Colonic mucosa (tissue), 4 donors: ENCODE measurements around the gene TRIM3. TPM values are rescaled to one million over a fixed set of nuclear protein-coding genes. Genes with fewer than 3 reads are reported as not detected.
A peak's percentile ranks its signal among the peaks of the same experiment; 100 is the strongest.
"Not testable (repeated sequence)": the region's sequence is repeated elsewhere in the genome, so short reads cannot be mapped to it uniquely, and the experiment has no call there.

Experiments
- DNase-seq: peaks from one replicate; pipeline ENCODE4 v3.0.0-alpha.2; 2020
- H3K27ac ChIP-seq: fragments of 200-600 bp; one replicate; pipeline ENCODE4 v1.8.0; 2021
- H3K27me3 ChIP-seq: fragments of 200-600 bp; one replicate; pipeline ENCODE4 v1.8.0; 2021
- H3K36me3 ChIP-seq: fragments of 200-600 bp; one replicate; pipeline ENCODE4 v1.8.0; 2021
- H3K4me1 ChIP-seq: fragments of 200-600 bp; one replicate; pipeline ENCODE4 v1.8.0; 2021; ENCODE audit warnings: mild to moderate bottlenecking
- H3K4me3 ChIP-seq: fragments of 200-600 bp; one replicate; pipeline ENCODE4 v1.8.0; 2021
- H3K9ac ChIP-seq, 2 donors: one replicate each; pipeline ENCODE4 v1.7.0; 2013; ENCODE audit warnings: control low read depth in 2 of 2, low read depth in 2 of 2, low read length in 2 of 2
- H3K9me3 ChIP-seq: fragments of 200-600 bp; one replicate; pipeline ENCODE4 v1.8.0; 2021
- intact Hi-C: fragments of 100-400 bp; cut with DNase I; formaldehyde crosslinking; loops from one replicate; pipeline ENCODE4 v1.14.1; 2022
- total RNA-seq, 2 donors: library from RNA; stranded (reverse); fragmentation: NEBNext Ultra II Directional in 1 of 2; extraction: Animal tissue kit (Norgen Biotek cat#: 25700) in 1 of 2; gene quantifications; one replicate each; pipeline ENCODE4 v1.2.1, GENCODE V29; 2021
- TF ChIP-seq, protein P1 (sequence below): fragments of 200-600 bp; IDR thresholded peaks from one replicate; pipeline ENCODE4 v1.8.0; 2022; ENCODE audit warnings: antibody characterized with exemption, mild to moderate bottlenecking
- donor health status: healthy.
- donor health status: DM: no; HTN: no; CAD: no.
- donor health status: DM: no; HTN: no; CAD: no.

TRIM3 gene
- total RNA-seq: 10 to 100 TPM; 30.0 to 59.0 TPM

DNA sequence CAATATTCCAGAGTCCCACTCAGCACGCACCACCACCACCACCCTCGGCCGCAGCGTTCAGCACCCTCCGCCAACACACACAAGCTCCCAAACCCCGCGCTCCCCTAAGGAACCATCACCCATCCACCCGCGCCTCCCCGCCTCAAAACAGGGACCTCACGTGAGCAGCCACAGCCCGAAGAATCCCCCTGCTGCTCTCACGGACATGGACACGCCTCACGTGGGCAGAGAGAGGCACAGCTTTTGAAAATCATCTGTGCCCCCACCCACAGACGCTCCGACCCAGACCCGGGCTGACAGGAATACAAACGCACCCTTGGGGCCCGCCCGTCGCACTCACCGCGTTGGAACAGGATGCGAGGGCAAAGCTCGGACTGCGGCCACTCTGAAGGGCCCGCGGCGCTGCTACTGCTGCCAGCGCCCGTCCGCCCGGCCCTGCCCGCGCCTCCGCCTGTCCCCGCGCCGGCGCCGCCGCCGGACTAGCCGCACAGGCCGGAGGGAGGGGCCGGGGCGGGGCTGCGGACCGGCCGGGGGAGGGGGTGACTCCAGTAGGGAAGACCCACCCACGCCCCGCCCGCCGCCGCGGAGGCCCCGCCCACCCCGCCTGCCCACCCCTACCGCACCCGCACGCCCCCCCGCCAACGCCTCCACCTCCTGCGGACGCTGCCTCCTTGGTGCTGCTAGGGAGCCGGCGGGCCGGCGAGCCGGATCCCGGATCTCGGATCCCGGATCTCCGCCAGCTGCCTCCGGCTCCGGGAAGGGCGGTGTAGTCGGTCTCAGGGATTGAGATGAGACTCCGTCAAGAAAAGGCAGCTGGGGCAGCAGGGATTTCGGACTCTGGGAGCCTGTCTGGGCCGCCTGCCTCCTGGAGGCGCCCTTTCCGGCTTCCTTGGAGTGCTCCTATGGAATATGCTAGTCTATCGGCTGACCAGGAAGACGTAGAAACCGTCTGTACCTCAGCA lies at the start of gene TRIM3:
TRIM3 (minus strand) TSS at position 491 of the 962 bp plus-strand sequence. CDS start 8,246 bp downstream, outside the sequence.
- Histone ChIP-seq H3K4me1 (peaks cover 9% of the 10 kb centered on the region), H3K36me3 (no peaks in the 10 kb centered on the region)
- intact Hi-C loops: loop anchor here (10.0 kb wide), 2 partner anchors 131 to 239 kb away; partner anchors contain the start of genes CNGA4, FHIP1B, ILK and RRP8

DNA sequence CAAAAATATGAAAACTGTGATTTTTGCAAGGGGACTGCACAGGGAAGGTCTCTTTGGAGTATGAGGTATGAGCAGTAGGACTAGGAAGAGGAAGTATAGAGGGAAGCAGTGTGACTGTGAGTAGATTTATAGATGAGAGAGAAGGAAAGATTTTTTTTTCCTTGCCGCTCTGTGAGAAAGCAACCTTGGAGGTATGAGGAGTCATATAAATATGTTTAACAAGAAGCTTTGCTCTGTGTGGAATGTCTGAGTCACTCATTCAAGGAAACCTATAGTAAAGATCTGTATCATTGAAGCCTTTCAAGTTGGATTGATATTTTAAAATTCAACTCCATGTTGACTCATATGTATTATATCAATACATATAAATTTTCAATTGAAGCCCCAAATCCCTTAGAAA lies 49.5 kb upstream of the TRIM3 start:
- intact Hi-C loops: no loop called here
- no peak overlapping the region for H3K27ac ChIP-seq
- no peak overlapping the region for H3K4me3 ChIP-seq
- no peaks in the 10 kb centered on the region for H3K36me3 ChIP-seq
- H3K27me3 ChIP-seq: no peaks in the 10 kb centered on the region
- no peak for DNase-seq
- H3K9ac ChIP-seq: no peak overlapping the region
- TF ChIP-seq, protein P1, sequence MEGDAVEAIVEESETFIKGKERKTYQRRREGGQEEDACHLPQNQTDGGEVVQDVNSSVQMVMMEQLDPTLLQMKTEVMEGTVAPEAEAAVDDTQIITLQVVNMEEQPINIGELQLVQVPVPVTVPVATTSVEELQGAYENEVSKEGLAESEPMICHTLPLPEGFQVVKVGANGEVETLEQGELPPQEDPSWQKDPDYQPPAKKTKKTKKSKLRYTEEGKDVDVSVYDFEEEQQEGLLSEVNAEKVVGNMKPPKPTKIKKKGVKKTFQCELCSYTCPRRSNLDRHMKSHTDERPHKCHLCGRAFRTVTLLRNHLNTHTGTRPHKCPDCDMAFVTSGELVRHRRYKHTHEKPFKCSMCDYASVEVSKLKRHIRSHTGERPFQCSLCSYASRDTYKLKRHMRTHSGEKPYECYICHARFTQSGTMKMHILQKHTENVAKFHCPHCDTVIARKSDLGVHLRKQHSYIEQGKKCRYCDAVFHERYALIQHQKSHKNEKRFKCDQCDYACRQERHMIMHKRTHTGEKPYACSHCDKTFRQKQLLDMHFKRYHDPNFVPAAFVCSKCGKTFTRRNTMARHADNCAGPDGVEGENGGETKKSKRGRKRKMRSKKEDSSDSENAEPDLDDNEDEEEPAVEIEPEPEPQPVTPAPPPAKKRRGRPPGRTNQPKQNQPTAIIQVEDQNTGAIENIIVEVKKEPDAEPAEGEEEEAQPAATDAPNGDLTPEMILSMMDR: no peak
- H3K9me3 ChIP-seq: no peaks in the 10 kb centered on the region
- no peaks in the 10 kb centered on the region for H3K4me1 ChIP-seq

More for the DNA sequence above, at the start of gene TRIM3:
- DNase-seq: peak; percentile 96
- H3K27me3 ChIP-seq: no peaks in the 10 kb centered on the region
- peak within 1 kb of the TSS; percentile 92 for H3K27ac ChIP-seq
- no peaks in the 10 kb centered on the region for H3K9me3 ChIP-seq
- H3K4me3 ChIP-seq: peak within 1 kb of the TSS; percentile 58
- TF ChIP-seq, protein P1: no peak
- H3K9ac ChIP-seq: peak within 1 kb of the TSS; percentile 78 to 90

DNA sequence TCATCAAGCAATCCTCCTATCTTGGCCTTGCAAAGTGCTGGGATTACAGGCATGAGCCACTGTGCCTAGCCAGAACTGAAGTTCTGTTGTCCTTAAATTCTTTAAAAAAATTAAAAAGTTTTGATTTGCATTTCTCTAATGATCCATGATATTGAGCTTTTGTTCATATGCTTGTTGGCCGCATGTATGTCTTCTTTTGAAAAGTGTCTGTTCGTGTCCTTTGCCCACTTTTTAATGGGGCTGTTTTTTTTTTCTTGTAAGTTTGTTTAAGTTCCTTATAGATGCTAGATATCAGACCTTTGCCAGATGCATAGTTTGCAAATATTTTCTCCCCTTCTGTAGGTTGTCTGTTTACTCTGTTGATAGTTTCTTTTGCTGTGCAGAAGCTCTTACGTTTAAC lies 48.2 kb upstream of the TRIM3 start:
- H3K4me3 ChIP-seq, H3K9me3 ChIP-seq, intact Hi-C loops, H3K27me3 ChIP-seq, H3K9ac ChIP-seq, H3K36me3 ChIP-seq, DNase-seq, H3K4me1 ChIP-seq, H3K27ac ChIP-seq: not testable (repeated sequence)

DNA sequence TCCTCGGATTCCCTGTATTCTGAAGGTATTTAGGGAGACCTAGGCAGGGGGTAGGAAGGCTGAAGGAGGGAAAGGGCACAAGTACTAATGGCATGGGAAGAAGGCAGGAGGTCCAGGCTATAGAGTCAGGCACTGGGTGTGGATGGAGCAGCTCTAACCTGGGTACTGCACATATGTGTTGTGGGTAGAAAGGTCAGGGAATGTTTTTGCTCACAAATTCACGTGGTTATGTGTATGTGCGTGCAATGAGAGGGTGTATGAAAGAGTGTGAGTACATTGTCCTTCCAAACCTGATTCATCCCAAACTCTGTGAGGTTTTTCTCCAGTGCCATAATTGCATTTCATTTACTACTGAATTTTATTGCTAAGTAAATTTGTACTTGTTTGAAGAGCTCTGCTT lies 46.5 kb upstream of the TRIM3 start:
- Histone ChIP-seq H3K4me3 (no peak overlapping the region), H3K9me3 (no peaks in the 10 kb centered on the region), H3K27me3 (no peaks in the 10 kb centered on the region), H3K36me3 (no peaks in the 10 kb centered on the region), H3K9ac (no peak overlapping the region), H3K27ac (no peak overlapping the region), H3K4me1 (no peaks in the 10 kb centered on the region)
- DNase-seq: no peak
- intact Hi-C loops: no loop called here
- TF ChIP-seq, protein P1: no peak

DNA sequence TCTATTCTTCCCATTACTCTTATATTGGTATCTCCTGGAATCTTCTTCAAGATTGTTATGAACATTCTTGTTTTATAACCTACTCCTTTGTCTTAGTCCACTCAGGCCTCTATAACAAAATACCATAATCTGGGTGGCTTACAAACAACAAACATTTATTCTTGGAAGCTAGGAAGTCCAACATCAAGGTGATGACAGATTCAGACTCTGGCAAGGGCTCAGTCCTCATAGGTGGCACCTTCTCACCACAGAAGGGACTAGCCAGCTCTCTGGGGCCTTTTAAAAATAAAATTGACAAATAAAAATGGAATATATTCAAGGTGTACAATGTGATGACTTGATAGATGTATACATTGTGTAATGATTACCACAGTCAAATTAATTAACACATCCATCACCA lies 43.1 kb upstream of the TRIM3 start:
- intact Hi-C loops: no loop called here
- no peak overlapping the region for H3K27ac ChIP-seq
- H3K36me3 ChIP-seq: no peaks in the 10 kb centered on the region
- H3K4me3 ChIP-seq: no peak overlapping the region
- H3K27me3 ChIP-seq: no peaks in the 10 kb centered on the region
- no peak for DNase-seq
- no peaks in the 10 kb centered on the region for H3K9me3 ChIP-seq
- H3K9ac ChIP-seq: no peak overlapping the region
- no peaks in the 10 kb centered on the region for H3K4me1 ChIP-seq
- TF ChIP-seq, protein P1: no peak
